ENCODE data around the gene MTA3.

MTA3 gene

GRCh38 chr2:42767080-42767898 is 198.9 kb downstream of the MTA3 start:
- no peak for TF ChIP-seq CTCF (IDR thresholded peaks at IDR 0.05; ENCODE audit: borderline replicate concordance, insufficient read depth, low read depth, low read length)
- no peak overlapping the region for H3K4me3 ChIP-seq (ENCODE audit: low read depth, low read length)

GRCh38 chr2:42767899-42768705 is 199.7 kb downstream of the MTA3 start:
- H3K4me3 ChIP-seq (ENCODE audit: low read depth, low read length) = no peak overlapping the region
- no peak for TF ChIP-seq CTCF (IDR thresholded peaks at IDR 0.05; ENCODE audit: borderline replicate concordance, insufficient read depth, low read depth, low read length)

- no peak for TF ChIP-seq CTCF (IDR thresholded peaks at IDR 0.05; ENCODE audit: borderline replicate concordance, insufficient read depth, low read depth, low read length)
- no peak overlapping the region for H3K4me3 ChIP-seq (ENCODE audit: low read depth, low read length)
These were observed 200.3 kb downstream of the MTA3 start for GRCh38 chr2:42768706-42769256.

- no peak for TF ChIP-seq CTCF (IDR thresholded peaks at IDR 0.05; ENCODE audit: borderline replicate concordance, insufficient read depth, low read depth, low read length)
- no peak overlapping the region for H3K4me3 ChIP-seq (ENCODE audit: low read depth, low read length)
These were observed 201.3 kb downstream of the MTA3 start for GRCh38 chr2:42769583-42770287.

- H3K4me3 ChIP-seq (ENCODE audit: low read depth, low read length) = no peak overlapping the region
- TF ChIP-seq CTCF (IDR thresholded peaks at IDR 0.05; ENCODE audit: borderline replicate concordance, insufficient read depth, low read depth, low read length) = peak; percentile 63; the same call in 1 of the 2 replicates
These were observed 202.1 kb downstream of the MTA3 start for GRCh38 chr2:42770288-42771131.

GRCh38 chr2:42771546-42772153 is 203.2 kb downstream of the MTA3 start:
- TF ChIP-seq CTCF (IDR thresholded peaks at IDR 0.05; ENCODE audit: borderline replicate concordance, insufficient read depth, low read depth, low read length) = no peak
- no peak overlapping the region for H3K4me3 ChIP-seq (ENCODE audit: low read depth, low read length)

Data from GM12875 (cell line).